HS-5 (cell line): ENCODE data around the gene METRN.

Source experiments
- DNase-seq: peaks from one replicate; pipeline ENCODE4 v3.0.0-alpha.2; 2012; ENCODE audit warnings: low read depth

The METRN gene

DNA sequence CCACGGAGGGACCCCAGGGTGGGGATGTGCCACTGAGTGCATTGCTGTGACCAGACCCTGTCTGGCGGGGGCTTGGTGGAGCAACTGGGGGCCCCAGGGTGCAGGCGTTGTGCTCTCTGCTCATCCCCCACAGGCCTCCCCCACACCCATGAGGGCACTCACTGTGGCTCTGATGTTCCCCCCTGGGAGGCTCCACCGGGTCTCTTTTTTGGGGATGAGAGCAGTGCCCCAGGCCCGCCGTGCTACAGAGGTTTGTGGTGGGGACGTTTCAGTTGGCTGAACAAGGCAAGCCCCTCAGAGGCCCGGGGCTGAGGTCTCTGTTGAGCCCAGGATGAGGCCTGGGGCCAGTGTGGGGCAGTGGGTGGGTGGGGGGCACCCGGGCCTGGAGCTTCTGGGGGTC, 8.8 kb downstream of the METRN start:
- DNase-seq, result no peak

DNA sequence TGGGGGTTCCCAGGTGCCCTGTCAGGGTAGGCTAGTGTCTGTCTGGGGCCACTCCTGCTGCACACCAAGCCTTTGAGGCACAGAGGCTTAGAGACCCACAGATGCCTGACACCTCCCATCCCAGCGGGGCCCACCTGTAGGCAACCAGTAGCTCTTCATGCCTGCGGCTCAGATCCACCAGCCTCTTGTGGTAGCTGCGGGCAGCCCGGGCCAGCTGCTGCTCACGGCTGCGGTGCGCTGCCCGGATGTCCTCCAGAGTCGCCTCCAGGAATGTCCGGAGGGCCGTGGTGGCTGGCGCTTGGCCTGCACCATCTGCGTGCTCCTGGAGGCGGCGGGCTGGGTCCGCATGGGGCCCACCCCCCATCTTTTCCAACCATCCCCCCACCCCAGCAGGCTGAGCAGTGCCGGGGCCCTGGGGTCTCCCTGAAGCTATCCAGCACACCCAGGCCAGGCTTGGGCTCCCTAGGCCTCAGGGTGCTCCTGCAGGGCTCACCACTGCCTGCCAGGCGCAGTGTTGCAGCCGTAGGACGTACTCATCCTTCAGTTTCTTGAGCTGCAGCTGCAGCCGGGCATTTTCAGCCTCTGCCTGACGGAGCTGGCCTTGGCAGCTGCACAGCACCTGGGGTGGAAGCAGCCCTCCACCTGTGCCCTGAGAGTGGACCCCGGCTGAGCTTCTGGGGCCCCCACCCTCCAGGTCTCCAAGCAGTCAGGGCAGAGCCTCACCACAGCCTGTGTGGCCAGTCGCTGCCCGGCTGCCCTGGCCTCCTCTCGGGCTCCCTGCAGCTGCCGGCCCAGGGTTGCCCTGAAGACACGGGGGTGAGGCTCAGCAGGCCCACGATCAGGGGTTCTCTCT, 9.5 kb downstream of the METRN start:
- DNase-seq, result no peak

GRCh38 chr16:725041-725376, 10.1 kb downstream of the METRN start:
- no peak for DNase-seq

- no peak for DNase-seq
Measured at GRCh38 chr16:725463-726187, 10.7 kb downstream of the METRN start.

- no peak for DNase-seq
Measured at GRCh38 chr16:726188-726437, 11.2 kb downstream of the METRN start.

DNA sequence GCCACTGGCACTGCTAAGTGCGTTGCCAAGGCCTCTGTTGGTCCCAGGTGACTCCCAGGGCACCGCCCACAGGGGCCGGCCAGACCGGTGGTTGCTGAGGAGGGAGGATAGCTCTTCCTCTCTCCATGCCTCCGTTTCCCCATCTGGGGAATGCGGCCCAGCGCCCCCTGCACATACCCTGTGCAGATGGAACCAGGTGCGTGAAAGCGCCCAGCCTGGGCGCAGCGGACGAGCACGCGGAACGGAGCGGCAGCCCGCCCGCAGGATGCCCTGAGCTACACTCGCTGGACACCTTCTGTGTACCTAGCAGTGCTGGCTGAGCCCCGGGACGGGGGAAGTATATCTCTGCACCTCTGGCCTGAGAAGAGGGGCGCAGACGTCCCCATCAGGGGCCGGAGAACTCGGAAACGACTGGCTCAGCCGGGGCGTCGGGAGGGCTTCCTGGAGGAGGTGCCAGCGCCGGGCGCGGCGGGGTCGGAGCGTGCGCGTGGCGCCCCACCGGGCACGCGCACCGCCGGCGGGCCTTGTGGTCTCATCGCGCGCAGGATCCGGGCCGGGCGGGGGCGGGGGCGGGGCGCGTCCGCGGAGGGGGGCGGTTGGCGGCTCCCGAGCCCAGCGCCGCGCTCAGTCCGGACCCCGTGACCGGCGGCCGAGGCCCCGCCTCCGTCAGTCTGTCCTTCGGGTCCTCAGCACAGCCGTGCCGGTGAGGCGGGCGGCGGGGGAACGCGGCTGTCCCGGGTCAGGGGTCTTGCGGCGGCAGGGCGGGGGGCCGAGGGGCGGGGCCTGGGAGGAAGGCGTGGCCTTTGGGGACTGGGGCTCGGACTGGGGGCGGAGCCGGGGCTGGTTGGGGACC, 11.7 kb downstream of the METRN start, which contains the start of the genes CCDC78 and HAGHL:
Gene CCDC78 (minus strand): TSS at position 6 of the 853 bp plus-strand sequence. CDS start 76 bp downstream, outside the sequence.
Gene HAGHL (plus strand): TSS at position 669 of the 853 bp plus-strand sequence. CDS start 404 bp downstream, outside the sequence.
- DNase-seq, result no peak

- DNase-seq, result no peak
Measured at GRCh38 chr16:727291-727977, 12.5 kb downstream of the METRN start.

DNA sequence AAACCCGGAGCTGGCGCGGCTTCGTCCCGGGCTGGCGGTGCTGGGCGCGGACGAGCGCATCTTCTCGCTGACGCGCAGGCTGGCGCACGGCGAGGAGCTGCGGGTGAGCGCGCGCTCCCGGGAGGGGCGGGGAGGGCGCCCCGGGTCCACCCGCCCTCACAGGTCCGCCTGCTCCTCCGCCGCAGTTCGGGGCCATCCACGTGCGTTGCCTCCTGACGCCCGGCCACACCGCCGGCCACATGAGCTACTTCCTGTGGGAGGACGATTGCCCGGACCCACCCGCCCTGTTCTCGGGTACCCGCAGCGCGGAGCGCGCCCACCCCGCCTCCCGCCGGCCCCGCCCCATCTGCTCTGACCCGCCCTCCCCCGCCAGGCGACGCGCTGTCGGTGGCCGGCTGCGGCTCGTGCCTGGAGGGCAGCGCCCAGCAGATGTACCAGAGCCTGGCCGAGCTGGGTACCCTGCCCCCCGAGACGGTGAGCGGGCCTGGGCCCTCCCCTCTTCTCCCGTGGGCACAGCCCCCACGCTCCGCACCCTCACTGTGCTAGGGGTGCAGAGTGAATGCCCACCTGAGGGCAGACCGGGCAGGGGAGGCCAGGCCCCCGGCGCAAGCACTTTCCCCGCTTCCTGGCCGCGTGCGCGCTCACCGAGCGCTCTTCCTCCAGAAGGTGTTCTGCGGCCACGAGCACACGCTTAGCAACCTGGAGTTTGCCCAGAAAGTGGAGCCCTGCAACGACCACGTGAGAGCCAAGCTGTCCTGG, 13.4 kb downstream of the METRN start:
- no peak for DNase-seq

GRCh38 chr16:728890-729744, 14.2 kb downstream of the METRN start:
- DNase-seq, result no peak

DNA sequence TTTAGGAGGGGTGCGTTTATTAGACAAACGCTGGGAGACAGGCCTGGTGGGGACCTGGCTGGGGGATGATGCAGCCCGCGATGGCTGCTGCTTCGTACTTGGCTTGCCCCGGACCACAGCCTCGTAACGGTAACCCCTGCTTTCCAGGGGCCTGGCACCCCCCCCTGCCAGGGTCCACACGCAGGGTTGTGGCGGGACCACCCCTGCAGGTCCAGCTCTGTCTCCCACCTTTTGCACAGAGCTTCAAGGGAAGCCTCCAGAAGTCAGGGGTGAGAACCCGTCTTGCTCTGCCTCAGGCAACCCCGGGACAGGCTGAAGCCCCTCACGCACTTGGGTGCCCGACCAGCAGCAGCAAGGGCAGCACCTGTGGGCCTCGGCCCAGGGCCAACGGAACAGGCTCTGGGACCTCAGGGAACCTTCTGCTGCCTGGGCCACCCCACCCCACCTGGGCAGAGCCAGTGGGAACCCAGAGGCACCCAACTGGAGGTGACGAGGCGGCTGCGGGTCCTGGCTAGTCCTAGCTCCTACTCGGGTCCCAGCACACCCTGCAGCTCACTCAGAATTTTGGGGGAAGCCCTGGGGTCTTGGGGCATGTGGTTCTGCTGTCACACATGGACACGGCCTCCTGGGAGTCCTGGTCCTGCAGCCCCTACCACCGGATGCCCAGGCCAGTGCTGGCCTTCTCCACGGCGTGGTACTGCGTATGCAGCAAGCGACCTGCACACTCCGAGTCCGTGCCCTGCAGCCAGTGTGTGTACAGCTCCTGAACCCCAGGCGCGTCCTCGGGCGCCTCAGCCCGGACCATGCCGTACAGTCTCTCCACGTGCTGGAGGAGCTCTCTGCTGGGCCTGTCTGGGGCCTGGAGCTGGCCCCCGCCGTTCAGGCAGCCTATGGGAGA, 15.1 kb downstream of the METRN start:
- no peak for DNase-seq

DNA sequence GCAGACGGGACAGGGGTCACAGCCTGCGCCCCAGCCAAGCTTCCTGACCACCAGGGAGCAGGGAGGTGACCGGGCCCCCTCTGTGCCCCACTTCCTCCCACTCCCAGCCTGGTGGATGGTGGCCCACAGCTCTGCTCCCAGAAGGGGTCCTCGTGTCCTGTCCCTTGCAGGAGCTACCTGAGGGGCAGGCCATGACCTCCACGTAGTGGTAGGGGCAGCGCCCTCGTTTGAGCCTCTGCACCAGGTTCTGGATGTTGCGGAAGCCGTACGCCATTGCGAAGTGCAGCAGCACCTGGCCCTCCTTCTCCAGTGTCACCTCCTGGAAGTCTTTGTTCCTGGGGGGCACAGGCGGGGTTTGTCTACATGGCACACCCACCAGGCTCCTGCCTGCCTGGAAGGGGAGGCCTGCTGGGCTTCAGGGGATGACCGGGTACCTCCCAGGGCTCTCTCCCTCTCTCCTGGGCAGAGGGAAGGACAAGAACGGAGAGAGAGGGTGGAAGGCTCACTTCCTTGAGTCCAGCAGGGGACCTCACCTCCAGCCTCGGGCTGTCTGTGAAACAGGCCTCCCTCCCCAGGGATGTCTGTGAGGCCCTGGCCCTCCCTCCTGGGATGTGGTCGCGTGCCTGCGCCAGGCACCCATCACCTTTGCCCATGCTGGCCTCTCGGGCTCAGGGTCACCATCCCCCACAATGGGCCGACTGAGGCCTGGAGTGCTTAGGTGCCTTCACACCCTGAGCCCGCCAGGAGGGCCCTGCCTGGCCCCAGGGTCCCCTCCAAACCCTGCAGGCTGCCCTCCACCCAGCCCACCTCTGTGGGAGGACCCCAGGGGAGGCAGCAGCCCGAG, 16.0 kb downstream of the METRN start:
- no peak for DNase-seq

DNA sequence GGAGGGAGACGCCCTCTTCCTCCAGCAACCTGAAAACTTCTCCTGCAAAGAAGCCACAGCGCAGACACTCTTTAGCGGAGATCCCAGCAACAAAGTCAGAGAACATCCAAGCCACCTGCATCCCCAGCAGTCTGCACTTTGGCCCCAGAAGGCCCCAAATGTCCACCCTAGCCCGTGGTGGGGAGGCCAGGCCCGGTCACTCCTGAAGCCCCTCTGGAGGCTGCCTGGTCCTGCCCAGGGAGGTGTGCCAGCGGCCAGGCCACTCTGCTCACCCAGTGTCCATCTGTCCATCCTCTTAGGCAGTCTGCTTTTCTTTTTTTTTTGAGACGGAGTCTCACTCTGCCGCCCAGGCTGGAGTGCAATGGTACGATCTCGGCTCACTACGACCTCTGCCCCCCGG, 17.4 kb downstream of the METRN start:
- DNase-seq, result no peak

DNA sequence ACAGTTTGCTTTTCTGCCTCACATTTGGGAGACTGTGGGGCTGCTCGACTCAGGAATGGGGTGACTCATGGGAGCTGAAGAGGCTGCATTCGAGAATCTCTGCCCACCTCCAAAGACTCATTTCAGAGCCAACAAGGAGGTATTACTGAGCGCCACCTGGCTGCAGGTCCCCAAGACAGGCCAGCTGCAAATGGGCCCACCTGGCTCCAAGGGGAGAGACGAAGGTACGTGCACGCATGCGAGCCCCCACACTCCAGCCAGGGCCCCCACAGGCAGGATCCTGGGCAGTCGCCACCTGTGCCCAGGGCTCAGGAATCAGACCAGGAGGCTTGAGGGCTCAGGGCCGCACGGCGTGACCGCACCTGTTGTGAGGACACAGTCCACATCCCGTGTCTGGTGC, 18.0 kb downstream of the METRN start:
- DNase-seq, result no peak

DNA sequence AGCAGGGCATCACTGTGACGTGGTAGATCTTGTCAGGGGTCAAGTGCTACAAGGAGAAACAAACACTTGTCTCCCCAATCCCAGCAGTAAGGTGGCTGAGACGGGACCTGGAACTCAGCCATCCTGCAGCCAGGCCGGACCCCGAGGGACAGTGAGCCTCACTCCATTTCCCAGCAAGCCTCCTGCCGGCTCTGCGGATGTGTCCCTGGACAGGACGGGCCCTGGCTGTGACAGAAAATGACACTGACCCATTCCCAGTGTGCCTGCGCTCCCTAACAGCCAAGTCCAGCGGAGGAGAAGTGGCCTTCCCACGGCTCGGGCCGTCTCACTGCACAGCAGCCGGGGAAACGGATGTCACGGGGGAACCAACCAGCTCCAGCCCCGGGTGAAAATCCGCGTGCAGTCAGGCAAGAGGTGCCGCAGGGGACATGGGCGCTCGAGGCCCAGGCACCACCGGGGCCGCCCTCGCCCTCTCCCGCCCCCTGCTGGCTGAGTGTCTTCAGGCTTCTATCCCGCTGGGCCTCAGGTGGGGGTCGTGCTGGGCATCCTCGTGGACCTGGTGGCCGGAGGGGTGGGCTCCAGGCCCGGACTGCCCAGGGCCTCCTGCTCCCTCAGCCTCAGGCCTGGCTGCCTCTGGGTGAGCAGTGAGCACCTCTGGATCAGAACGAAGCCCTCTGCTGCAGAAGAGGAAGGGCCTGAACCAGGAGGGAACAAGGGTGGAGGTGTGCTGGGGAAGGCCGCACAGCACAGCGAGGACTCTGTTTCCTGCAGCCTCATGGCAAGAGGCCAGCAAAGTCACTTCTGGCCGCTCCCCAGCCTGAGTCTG, 18.7 kb downstream of the METRN start:
- DNase-seq, result no peak

GRCh38 chr16:734208-734980, 19.5 kb downstream of the METRN start:
- no peak for DNase-seq

DNA sequence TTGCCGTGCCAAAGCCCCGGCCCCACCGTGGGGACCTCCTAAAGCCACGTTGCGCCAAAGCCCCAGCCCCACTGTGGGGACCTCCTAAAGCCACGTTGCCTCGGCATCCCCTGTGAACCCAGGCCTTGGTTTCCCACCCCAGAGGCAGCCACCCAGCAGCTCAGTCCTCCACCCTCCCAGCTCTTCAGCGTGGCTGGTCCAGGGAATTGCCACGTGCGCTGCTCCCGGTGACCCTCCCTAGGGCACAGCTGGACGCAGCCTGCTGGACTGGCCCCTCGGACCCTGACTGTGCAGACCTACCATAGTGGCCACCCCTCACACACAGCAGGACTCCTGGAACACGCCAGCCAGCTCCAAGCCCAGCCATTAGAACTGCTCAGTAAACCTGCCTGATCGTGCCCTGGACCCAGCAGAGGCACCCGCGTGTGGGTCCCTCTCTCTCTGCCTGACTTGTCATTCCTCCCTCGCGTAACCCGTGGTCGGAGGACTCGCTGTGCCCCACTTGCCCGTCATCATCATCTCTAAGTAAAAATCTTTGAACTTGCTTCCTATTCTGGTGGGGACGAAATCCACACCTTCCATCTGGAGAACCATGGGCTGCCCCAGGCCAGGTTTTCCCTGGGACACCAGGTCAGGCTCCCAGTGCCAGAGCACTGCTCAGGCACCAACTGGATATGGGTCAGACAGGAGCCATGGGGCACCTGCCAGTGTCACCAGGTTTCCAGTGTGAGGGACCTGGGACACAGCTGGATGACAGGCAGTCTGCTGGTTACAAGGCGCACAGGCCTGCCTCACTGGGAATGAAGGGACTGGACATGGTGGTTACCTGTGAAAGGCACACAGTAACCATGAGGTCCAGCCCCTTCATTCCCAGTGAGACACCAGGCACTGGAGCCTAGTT, 20.3 kb downstream of the METRN start:
- DNase-seq, result no peak
